ENCODE results near the gene ERCC8.
"Not testable (repeated sequence)": the region's sequence is repeated elsewhere in the genome, so short reads cannot be mapped to it uniquely, and the experiment has no call there.

The ERCC8 gene

GRCh38 chr5:60944904-60945812 lies at the start of gene ERCC8, which contains the start of gene NDUFAF2:
Gene ERCC8 (minus strand): TSS chr5:60945070. CDS start chr5:60945008, 62 bp downstream.
Gene NDUFAF2 (plus strand): TSS chr5:60945205. CDS start chr5:60945256, 51 bp downstream.
- in situ Hi-C loops (cut with MboI; ENCODE audit: low sequenced_read_pairs) = no loop called here

GRCh38 chr5:60993875-60994571 lies 49.2 kb upstream of the ERCC8 start:
- in situ Hi-C loops (cut with MboI; ENCODE audit: low sequenced_read_pairs) = no loop called here

GRCh38 chr5:60993425-60993824 lies 48.6 kb upstream of the ERCC8 start:
- in situ Hi-C loops (cut with MboI; ENCODE audit: low sequenced_read_pairs) = no loop called here

- in situ Hi-C loops (cut with MboI; ENCODE audit: low sequenced_read_pairs) = no loop called here
Observed at GRCh38 chr5:60992871-60993270, 48.0 kb upstream of the ERCC8 start.

- in situ Hi-C loops (cut with MboI; ENCODE audit: low sequenced_read_pairs) = no loop called here
Observed at GRCh38 chr5:60989790-60990189, 44.9 kb upstream of the ERCC8 start.

- in situ Hi-C loops (cut with MboI; ENCODE audit: low sequenced_read_pairs) = not testable (repeated sequence)
Observed at GRCh38 chr5:60982127-60982526, 37.3 kb upstream of the ERCC8 start.

GRCh38 chr5:60980511-60980910 lies 35.6 kb upstream of the ERCC8 start:
- in situ Hi-C loops (cut with MboI; ENCODE audit: low sequenced_read_pairs) = no loop called here

- in situ Hi-C loops (cut with MboI; ENCODE audit: low sequenced_read_pairs) = no loop called here
Observed at GRCh38 chr5:60978968-60979367, 34.1 kb upstream of the ERCC8 start.

- in situ Hi-C loops (cut with MboI; ENCODE audit: low sequenced_read_pairs) = no loop called here
Observed at GRCh38 chr5:60977956-60978737, 33.3 kb upstream of the ERCC8 start.

GRCh38 chr5:60972231-60972630 lies 27.4 kb upstream of the ERCC8 start:
- in situ Hi-C loops (cut with MboI; ENCODE audit: low sequenced_read_pairs) = no loop called here

GRCh38 chr5:60961685-60962084 lies 16.8 kb upstream of the ERCC8 start:
- in situ Hi-C loops (cut with MboI; ENCODE audit: low sequenced_read_pairs) = no loop called here

GRCh38 chr5:60960591-60960990 lies 15.7 kb upstream of the ERCC8 start:
- in situ Hi-C loops (cut with MboI; ENCODE audit: low sequenced_read_pairs) = no loop called here

- in situ Hi-C loops (cut with MboI; ENCODE audit: low sequenced_read_pairs) = no loop called here
Observed at GRCh38 chr5:60959156-60959555, 14.3 kb upstream of the ERCC8 start.

- in situ Hi-C loops (cut with MboI; ENCODE audit: low sequenced_read_pairs) = no loop called here
Observed at GRCh38 chr5:60958712-60959111, 13.8 kb upstream of the ERCC8 start.

GRCh38 chr5:60958088-60958487 lies 13.2 kb upstream of the ERCC8 start:
- in situ Hi-C loops (cut with MboI; ENCODE audit: low sequenced_read_pairs) = no loop called here

- in situ Hi-C loops (cut with MboI; ENCODE audit: low sequenced_read_pairs) = no loop called here
Observed at GRCh38 chr5:60955239-60955638, 10.4 kb upstream of the ERCC8 start.

- in situ Hi-C loops (cut with MboI; ENCODE audit: low sequenced_read_pairs) = no loop called here
Observed at GRCh38 chr5:60948738-60949137, 3.9 kb upstream of the ERCC8 start.

GRCh38 chr5:60945813-60946187 lies 930 bp upstream of the ERCC8 start:
- in situ Hi-C loops (cut with MboI; ENCODE audit: low sequenced_read_pairs) = no loop called here

- in situ Hi-C loops (cut with MboI; ENCODE audit: low sequenced_read_pairs) = no loop called here
Observed at GRCh38 chr5:60943624-60944023, 1.2 kb downstream of the ERCC8 start.

GRCh38 chr5:60929024-60929423 lies 15.8 kb downstream of the ERCC8 start:
- in situ Hi-C loops (cut with MboI; ENCODE audit: low sequenced_read_pairs) = no loop called here

- in situ Hi-C loops (cut with MboI; ENCODE audit: low sequenced_read_pairs) = no loop called here
Observed at GRCh38 chr5:60927450-60927849, 17.4 kb downstream of the ERCC8 start.

Data from hTERT RPE-1 (cell line).